DMS79 (cell line): ENCODE measurements around the gene TBRG4.

Experiments used
- DNase-seq: peaks from one replicate; lab custom pipeline; 2025; lab: John Stamatoyannopoulos, UW

The TBRG4 gene

GRCh38 chr7:45088821-45089340 lies 22.6 kb downstream of the TBRG4 start, which contains the start of gene NACAD:
Gene NACAD (minus strand): TSS chr7:45088969. CDS start chr7:45088894, 75 bp downstream.
- no peak for DNase-seq

DNA sequence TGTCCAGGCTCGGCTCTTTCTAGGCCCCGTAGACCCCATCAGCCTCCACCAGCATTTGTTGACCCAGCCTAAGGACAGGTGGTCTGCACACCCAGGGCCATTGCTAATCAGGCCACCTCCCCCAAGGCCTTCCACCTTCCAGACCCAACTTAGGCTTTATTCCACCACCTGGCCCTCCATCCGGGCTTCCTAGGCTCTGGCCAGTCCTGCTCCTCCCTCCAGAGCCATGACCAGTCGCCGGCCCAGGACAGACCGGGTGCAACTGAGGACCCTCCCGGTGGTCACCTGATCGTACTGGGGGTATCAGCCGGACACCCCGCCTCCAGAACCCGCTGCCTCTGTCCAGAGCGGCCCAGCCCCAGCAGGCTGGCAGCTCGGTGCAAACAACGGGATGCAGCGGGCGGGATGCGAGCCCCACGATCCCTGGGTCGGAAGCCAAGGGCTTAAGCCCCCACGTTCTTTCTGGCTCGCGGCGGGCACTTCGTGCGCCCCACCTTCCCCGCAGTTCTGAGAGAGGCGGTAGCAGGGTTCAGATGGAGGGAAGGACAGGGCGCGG lies 23.3 kb downstream of the TBRG4 start:
- DNase-seq = no peak

- DNase-seq = no peak
Observed at GRCh38 chr7:45087301-45088145, 24.0 kb downstream of the TBRG4 start.

- DNase-seq = peak; percentile 35
Observed at GRCh38 chr7:45086331-45087065, 25.0 kb downstream of the TBRG4 start.

GRCh38 chr7:45085619-45086200 lies 25.8 kb downstream of the TBRG4 start:
- DNase-seq = no peak

- DNase-seq = no peak
Observed at GRCh38 chr7:45084901-45085618, 26.4 kb downstream of the TBRG4 start.

DNA sequence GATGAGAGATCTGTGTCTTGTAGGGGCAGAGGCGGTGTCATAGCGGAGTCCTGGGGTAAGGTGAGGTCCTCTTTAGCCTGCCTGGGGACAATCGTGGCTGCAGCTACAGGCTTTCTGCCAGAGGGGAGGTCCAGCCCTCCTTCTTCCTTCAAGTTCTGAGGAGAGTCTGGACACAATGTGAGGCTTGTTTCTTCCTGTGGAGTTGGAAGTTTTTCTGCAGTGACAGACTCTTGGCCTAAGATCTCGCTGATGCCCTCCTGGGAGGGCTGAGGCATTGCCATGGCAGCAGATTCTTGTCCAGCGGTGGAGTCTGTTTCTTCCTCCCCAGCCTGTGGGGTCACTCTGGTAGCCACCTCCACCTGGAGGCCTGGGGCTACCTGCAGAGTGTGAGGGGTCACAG lies 27.2 kb downstream of the TBRG4 start:
- DNase-seq = no peak

GRCh38 chr7:45082831-45083331 lies 28.6 kb downstream of the TBRG4 start:
- no peak for DNase-seq

- DNase-seq = no peak
Observed at GRCh38 chr7:45082031-45082830, 29.3 kb downstream of the TBRG4 start.

DNA sequence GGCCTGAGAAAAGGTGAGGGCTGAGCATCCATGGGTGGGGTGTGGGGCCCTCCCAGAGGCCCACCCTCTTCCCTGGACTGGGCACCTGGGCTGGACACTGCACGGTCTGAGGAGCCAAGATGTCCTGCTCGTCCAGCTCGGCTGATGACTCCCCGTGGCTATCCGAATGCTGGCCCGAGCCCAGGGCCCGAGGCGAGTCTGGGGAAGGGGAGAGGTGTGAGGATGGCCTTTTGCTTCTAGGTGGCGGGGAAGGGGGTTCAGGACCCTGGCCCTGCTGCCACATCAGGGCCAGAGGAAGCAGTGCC lies 29.9 kb downstream of the TBRG4 start:
- DNase-seq = no peak

DNA sequence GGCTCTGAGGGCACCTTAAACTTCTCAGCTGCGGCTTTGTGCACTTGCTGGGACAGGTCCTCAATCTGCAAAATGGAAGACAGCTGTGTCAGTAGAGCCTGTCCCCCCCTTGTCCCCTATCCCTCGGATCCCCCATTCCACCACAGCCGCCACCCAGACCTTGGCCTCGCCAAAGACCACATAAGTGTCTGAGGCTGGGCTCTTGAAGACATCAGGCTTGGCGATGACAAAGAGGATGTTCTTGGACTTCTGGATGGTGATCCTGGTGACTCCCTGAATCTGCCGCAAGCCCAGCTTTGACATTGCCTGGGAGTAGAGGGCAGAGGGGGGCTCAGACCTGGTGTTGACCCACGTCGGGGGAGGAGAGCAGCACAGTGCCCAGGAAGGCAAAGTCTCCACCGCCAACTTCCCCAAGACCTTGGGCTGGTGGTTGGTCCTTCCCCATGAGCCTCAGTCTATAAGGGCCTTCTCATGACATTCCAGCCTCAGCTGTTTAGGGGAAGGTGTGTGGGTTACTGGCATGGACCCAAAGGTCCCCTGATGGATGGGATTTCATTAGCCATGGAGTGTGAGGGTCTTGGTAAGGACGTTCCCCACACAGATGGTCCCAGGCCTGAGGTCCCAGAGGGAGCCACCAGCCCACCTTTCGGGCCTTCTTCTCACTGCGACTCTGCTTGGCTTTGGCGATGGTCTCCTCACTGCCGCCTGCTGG lies 30.4 kb downstream of the TBRG4 start:
- DNase-seq = no peak

GRCh38 chr7:45080265-45080957 lies 31.1 kb downstream of the TBRG4 start:
- no peak for DNase-seq

- no peak for DNase-seq
Observed at GRCh38 chr7:45078125-45078681, 33.3 kb downstream of the TBRG4 start.

GRCh38 chr7:45077579-45077978 lies 33.9 kb downstream of the TBRG4 start:
- no peak for DNase-seq

- no peak for DNase-seq
Observed at GRCh38 chr7:45076946-45077345, 34.6 kb downstream of the TBRG4 start.

- no peak for DNase-seq
Observed at GRCh38 chr7:45075871-45076796, 35.4 kb downstream of the TBRG4 start.

DNA sequence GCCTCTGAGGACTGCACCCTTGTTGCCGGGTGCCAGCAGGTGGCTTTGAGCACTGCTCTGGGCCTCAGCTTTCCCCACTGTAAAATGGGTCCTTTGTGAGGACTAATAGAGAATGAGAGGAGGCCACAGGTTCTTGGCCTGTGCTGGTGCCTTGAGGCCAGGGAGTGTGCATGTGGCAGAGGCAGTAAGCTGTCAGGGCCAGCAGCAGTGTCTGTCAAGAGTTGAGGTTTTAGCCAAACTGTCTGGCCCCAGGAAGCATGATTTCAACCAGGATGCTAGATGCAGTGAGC lies 36.2 kb downstream of the TBRG4 start:
- DNase-seq = no peak
